H9 (cell line): Measurements from ENCODE around the gene CEP41. TPM values are rescaled to one million over a fixed set of nuclear protein-coding genes. Genes with fewer than 3 reads are reported as not detected.
A peak's percentile ranks its signal among the peaks of the same experiment; 100 is the strongest.

Source experiments
- DNase-seq: peaks from one replicate; pipeline ENCODE4 v3.0.0-alpha.2; 2017
- H2AFZ ChIP-seq: one replicate; pipeline ENCODE4 v1.6.1; 2013; ENCODE audit warnings: mild to moderate bottlenecking, low read length, control low read depth, moderate library complexity
- H2AK5ac ChIP-seq: 2 replicates; pipeline ENCODE4 v1.6.1; 2013; ENCODE audit warnings: low read length, control low read depth, mixed read lengths; ENCODE audit not compliant: insufficient read length
- H2BK120ac ChIP-seq: one replicate; pipeline ENCODE4 v1.6.1; 2013; ENCODE audit warnings: low read depth, mild to moderate bottlenecking, low read length, control low read depth, inconsistent platforms; ENCODE audit not compliant: poor library complexity, severe bottlenecking
- H2BK12ac ChIP-seq: 2 replicates; pipeline ENCODE4 v1.6.1; 2013; ENCODE audit warnings: low read length, control low read depth, mixed read lengths, low read depth; ENCODE audit not compliant: insufficient read length
- H2BK15ac ChIP-seq: 2 replicates; pipeline ENCODE4 v1.6.1; 2013; ENCODE audit warnings: low read depth, low read length, control low read depth
- H2BK20ac ChIP-seq: one replicate; pipeline ENCODE4 v1.6.1; 2013; ENCODE audit warnings: low read depth, mild to moderate bottlenecking, low read length, control low read depth, inconsistent platforms; ENCODE audit not compliant: poor library complexity, severe bottlenecking
- H2BK5ac ChIP-seq: 2 replicates; pipeline ENCODE4 v1.6.1; 2013; ENCODE audit warnings: low read length, control low read depth, mixed read lengths; ENCODE audit not compliant: insufficient read length
- H3K14ac ChIP-seq: 2 replicates; pipeline ENCODE4 v1.6.1; 2013; ENCODE audit warnings: low read length, control low read depth; ENCODE audit not compliant: insufficient read depth
- H3K18ac ChIP-seq: 2 replicates; pipeline ENCODE4 v1.6.1; 2013; ENCODE audit warnings: low read depth, mild to moderate bottlenecking, mixed read lengths, low read length, control low read depth; ENCODE audit not compliant: insufficient read length
- H3K23ac ChIP-seq: 2 replicates; pipeline ENCODE4 v1.6.1; 2013; ENCODE audit warnings: low read length, control low read depth, mixed read lengths, low read depth; ENCODE audit not compliant: insufficient read length
- H3K23me2 ChIP-seq: 2 replicates; pipeline ENCODE4 v1.6.1; 2013; ENCODE audit warnings: low read depth, mild to moderate bottlenecking, mixed read lengths, low read length, control low read depth; ENCODE audit not compliant: insufficient read length, poor library complexity, severe bottlenecking
- H3K27ac ChIP-seq: 2 replicates; pipeline ENCODE4 v1.5.1; 2013; ENCODE audit warnings: low read length, control low read depth, mixed read lengths, low read depth; ENCODE audit not compliant: insufficient read length
- H3K27me3 ChIP-seq: 2 replicates; pipeline ENCODE4 v1.6.1; 2013; ENCODE audit warnings: low read length, control low read depth, inconsistent platforms; ENCODE audit not compliant: insufficient read depth
- H3K4ac ChIP-seq: 2 replicates; pipeline ENCODE4 v1.6.1; 2013; ENCODE audit warnings: low read depth, mild to moderate bottlenecking, control low read depth, inconsistent platforms, low read length, moderate library complexity
- H3K4me1 ChIP-seq: 2 replicates; pipeline ENCODE4 v1.6.1; 2013; ENCODE audit warnings: low read length, control low read depth, inconsistent platforms; ENCODE audit not compliant: insufficient read depth
- H3K4me2 ChIP-seq: 2 replicates; pipeline ENCODE4 v1.6.1; 2013; ENCODE audit warnings: low read length, control low read depth, mixed read lengths; ENCODE audit not compliant: insufficient read length, insufficient read depth
- H3K56ac ChIP-seq: 2 replicates; pipeline ENCODE4 v1.6.1; 2013; ENCODE audit warnings: low read depth, mild to moderate bottlenecking, mixed read lengths, low read length, control low read depth; ENCODE audit not compliant: insufficient read length
- H3K79me1 ChIP-seq: 2 replicates; pipeline ENCODE4 v1.6.1; 2013; ENCODE audit warnings: low read depth, mild to moderate bottlenecking, moderate library complexity, low read length, control low read depth, inconsistent platforms; ENCODE audit not compliant: insufficient read depth, poor library complexity, severe bottlenecking
- H3K79me2 ChIP-seq: 2 replicates; pipeline ENCODE4 v1.6.1; 2013; ENCODE audit warnings: low read length, control low read depth, inconsistent platforms; ENCODE audit not compliant: insufficient read depth
- H3K9ac ChIP-seq: 2 replicates; pipeline ENCODE4 v1.6.1; 2013; ENCODE audit warnings: low read length, control low read depth, mixed read lengths; ENCODE audit not compliant: insufficient read length; ENCODE audit errors: extremely low read depth
- H3K9me3 ChIP-seq: one replicate; pipeline ENCODE4 v1.6.1; 2013; ENCODE audit warnings: low read depth, low read length, inconsistent platforms; ENCODE audit not compliant: control insufficient read depth
- H3T11ph ChIP-seq: one replicate; pipeline ENCODE4 v1.6.1; 2013; ENCODE audit warnings: mild to moderate bottlenecking, low read length, control low read depth, inconsistent platforms
- H4K20me1 ChIP-seq: one replicate; pipeline ENCODE4 v1.6.1; 2013; ENCODE audit not compliant: control insufficient read depth, insufficient read length, insufficient read depth
- H4K5ac ChIP-seq: 2 replicates; pipeline ENCODE4 v1.6.1; 2013; ENCODE audit warnings: low read depth, mild to moderate bottlenecking, mixed read lengths, low read length, control low read depth; ENCODE audit not compliant: insufficient read length
- H4K8ac ChIP-seq: replicated peaks from 2 replicates; pipeline ENCODE4 v1.6.1; 2013; ENCODE audit warnings: low read length, control low read depth, mixed read lengths, low read depth; ENCODE audit not compliant: insufficient read length
- H4K91ac ChIP-seq: 2 replicates; pipeline ENCODE4 v1.6.1; 2013; ENCODE audit warnings: low read depth, mild to moderate bottlenecking, moderate library complexity, mixed read lengths, low read length, control low read depth; ENCODE audit not compliant: insufficient read length
- H3K27ac Mint-ChIP-seq, 3 experiments: 2 replicates in 2 of 3; 3 replicates in 1 of 3; pipeline ENCODE4 v1.8.0; 2020 to 2021; ENCODE audit warnings: mixed read lengths in 3 of 3, mild to moderate bottlenecking in 1 of 3, moderate library complexity in 1 of 3
- H3K27me3 Mint-ChIP-seq: 2 replicates; pipeline ENCODE4 v1.8.0; 2021; ENCODE audit warnings: low read depth, mild to moderate bottlenecking, moderate library complexity, mixed read lengths
- H3K36me3 Mint-ChIP-seq, 3 experiments: 2 replicates in 2 of 3; 3 replicates in 1 of 3; pipeline ENCODE4 v1.8.0; 2020 to 2021; ENCODE audit warnings: low read depth in 3 of 3, mixed read lengths in 3 of 3; ENCODE audit not compliant: insufficient read depth in 1 of 3
- H3K4me1 Mint-ChIP-seq, 2 experiments: 2 replicates each; pipeline ENCODE4 v1.8.0; 2020; ENCODE audit warnings: mixed read lengths in 2 of 2
- H3K4me3 Mint-ChIP-seq, 2 experiments: 2 replicates in 1 of 2; 3 replicates in 1 of 2; pipeline ENCODE4 v1.8.0; 2020 to 2021; ENCODE audit warnings: mild to moderate bottlenecking in 2 of 2, mixed read lengths in 2 of 2, moderate library complexity in 1 of 2
- H3K9me3 Mint-ChIP-seq, 2 experiments: 2 replicates in 1 of 2; 3 replicates in 1 of 2; pipeline ENCODE4 v1.8.0; 2020; ENCODE audit warnings: mild to moderate bottlenecking in 2 of 2, mixed read lengths in 2 of 2, moderate library complexity in 1 of 2
- WGBS: extraction: QIAGEN DNeasy Blood & Tissue Kit; methylation state at CpG from one replicate; pipeline ENCODE4 v1.1.7; 2013; ENCODE audit warnings: missing lambda C conversion rate, low lambda C conversion rate, mixed read lengths; ENCODE audit not compliant: insufficient read length; ENCODE audit errors: extremely low coverage; 5-methylcytosine and 5-hydroxymethylcytosine counted together
- total RNA-seq: library from RNA; stranded (reverse); gene quantifications from 2 replicates; pipeline ENCODE4 v1.2.1, GENCODE V29; 2021
- TF ChIP-seq, protein P1 (sequence below): fragments of 200-600 bp; sonication (generic); conservative IDR thresholded peaks from 3 replicates; pipeline ENCODE4 v1.8.0; 2021; ENCODE audit warnings: antibody characterized with exemption, mild to moderate bottlenecking

Gene CEP41
- total RNA-seq, 1 experiment from 2014 or later, result 9.7 TPM

DNA sequence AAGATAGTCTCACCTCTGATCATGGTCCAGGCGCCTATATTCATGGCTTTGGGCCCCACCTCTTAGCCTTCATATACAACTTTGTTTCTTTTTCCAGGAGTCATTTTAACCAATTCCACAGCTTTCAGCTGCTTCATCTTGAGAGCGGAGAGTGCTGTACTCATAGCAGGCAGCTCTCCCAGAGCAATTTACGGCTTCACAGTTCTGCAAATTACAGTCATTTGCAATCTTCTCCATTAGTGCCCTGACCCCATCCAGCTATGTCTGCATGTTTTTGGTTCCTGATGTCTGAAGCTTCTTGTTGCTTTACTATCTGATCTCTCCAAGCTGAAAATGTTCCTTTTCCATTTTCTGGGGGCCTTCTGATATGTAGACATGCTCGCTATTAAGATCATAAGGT is 33.1 kb upstream of the CEP41 start:
- Histone ChIP-seq H3K23me2 (no peaks in the 10 kb centered on the region), H2AFZ (peak overlapping the region; percentile 14)
- peaks cover 14 to 17% of the 10 kb centered on the region in 2 experiments for H3K4me1 Mint-ChIP-seq

More for the DNA sequence above, 33.1 kb upstream of the CEP41 start:
- H4K20me1 ChIP-seq, result no peaks in the 10 kb centered on the region
- no peak overlapping the region for H3K4ac ChIP-seq
- H3K79me2 ChIP-seq, result no peaks in the 10 kb centered on the region
- no peak overlapping the region for H4K5ac ChIP-seq
- DNase-seq, result no peak
- H3K9ac ChIP-seq, result no peak overlapping the region
- H2BK12ac ChIP-seq, result no peak overlapping the region
- H3K4me1 ChIP-seq, result no peaks in the 10 kb centered on the region
- no peak overlapping the region for H3K4me3 Mint-ChIP-seq
- no peak overlapping the region for H3T11ph ChIP-seq
- no peak overlapping the region for H3K14ac ChIP-seq
- no peak overlapping the region for H2BK15ac ChIP-seq
- H2BK20ac ChIP-seq, result no peak overlapping the region
- H3K36me3 Mint-ChIP-seq, result peaks cover 0 to 2% (median 0%) of the 10 kb centered on the region in 3 experiments; a peak in 1 of 7 replicates
- peaks cover 2 to 5% of the 10 kb centered on the region in 2 experiments; a peak in 3 of 5 replicates for H3K9me3 Mint-ChIP-seq
- no peak overlapping the region for H2BK5ac ChIP-seq
- WGBS, result no CpG with 5 or more reads among the region's 4 CpGs
- no peak overlapping the region for H2BK120ac ChIP-seq
- H3K18ac ChIP-seq, result no peak overlapping the region
- no peak overlapping the region for H3K27ac ChIP-seq
- TF ChIP-seq, protein P1, sequence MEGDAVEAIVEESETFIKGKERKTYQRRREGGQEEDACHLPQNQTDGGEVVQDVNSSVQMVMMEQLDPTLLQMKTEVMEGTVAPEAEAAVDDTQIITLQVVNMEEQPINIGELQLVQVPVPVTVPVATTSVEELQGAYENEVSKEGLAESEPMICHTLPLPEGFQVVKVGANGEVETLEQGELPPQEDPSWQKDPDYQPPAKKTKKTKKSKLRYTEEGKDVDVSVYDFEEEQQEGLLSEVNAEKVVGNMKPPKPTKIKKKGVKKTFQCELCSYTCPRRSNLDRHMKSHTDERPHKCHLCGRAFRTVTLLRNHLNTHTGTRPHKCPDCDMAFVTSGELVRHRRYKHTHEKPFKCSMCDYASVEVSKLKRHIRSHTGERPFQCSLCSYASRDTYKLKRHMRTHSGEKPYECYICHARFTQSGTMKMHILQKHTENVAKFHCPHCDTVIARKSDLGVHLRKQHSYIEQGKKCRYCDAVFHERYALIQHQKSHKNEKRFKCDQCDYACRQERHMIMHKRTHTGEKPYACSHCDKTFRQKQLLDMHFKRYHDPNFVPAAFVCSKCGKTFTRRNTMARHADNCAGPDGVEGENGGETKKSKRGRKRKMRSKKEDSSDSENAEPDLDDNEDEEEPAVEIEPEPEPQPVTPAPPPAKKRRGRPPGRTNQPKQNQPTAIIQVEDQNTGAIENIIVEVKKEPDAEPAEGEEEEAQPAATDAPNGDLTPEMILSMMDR, result no peak
- H4K91ac ChIP-seq, result no peak overlapping the region
- no peak overlapping the region for H3K23ac ChIP-seq
- no peak overlapping the region for H2AK5ac ChIP-seq
- no peak overlapping the region for H3K56ac ChIP-seq
- no peaks in the 10 kb centered on the region for H3K79me1 ChIP-seq
- no peaks in the 10 kb centered on the region for H3K27me3 ChIP-seq
- no peak overlapping the region for H3K4me2 ChIP-seq
- H3K27me3 Mint-ChIP-seq, result 0 out of 2 replicates have a peak, but pooled peaks cover 1% of the 10 kb centered on the region
- no peaks in the 10 kb centered on the region for H3K9me3 ChIP-seq
- no peak overlapping the region for H4K8ac ChIP-seq
- no peak overlapping the region for H3K27ac Mint-ChIP-seq
